GM19324 (cell line): ENCODE data around the gene BAHD1.
A peak's percentile ranks its signal among the peaks of the same experiment; 100 is the strongest.

ENCODE experiments used
- ATAC-seq: cut with Tn5 transposase; IDR thresholded peaks from one replicate; pipeline ENCODE4 v1.9.1; 2021; ENCODE audit warnings: mild to moderate bottlenecking, moderate library complexity; ENCODE audit not compliant: unreplicated experiment, low FRiP score

Gene BAHD1

GRCh38 chr15:40421246-40422157 lies 19.3 kb upstream of the BAHD1 start:
- peak; percentile 73 for ATAC-seq

GRCh38 chr15:40424483-40425115 lies 16.2 kb upstream of the BAHD1 start:
- ATAC-seq, result no peak

- no peak for ATAC-seq
Observed at GRCh38 chr15:40425681-40426080, 15.1 kb upstream of the BAHD1 start.

GRCh38 chr15:40427188-40427587 lies 13.6 kb upstream of the BAHD1 start:
- ATAC-seq, result no peak

- no peak for ATAC-seq
Observed at GRCh38 chr15:40428185-40428584, 12.6 kb upstream of the BAHD1 start.

- no peak for ATAC-seq
Observed at GRCh38 chr15:40429068-40429710, 11.6 kb upstream of the BAHD1 start.

GRCh38 chr15:40430271-40430805 lies 10.4 kb upstream of the BAHD1 start:
- ATAC-seq, result no peak

- ATAC-seq, result no peak
Observed at GRCh38 chr15:40435023-40435709, 5.6 kb upstream of the BAHD1 start.

GRCh38 chr15:40435710-40436089 lies 5.1 kb upstream of the BAHD1 start:
- ATAC-seq, result no peak

GRCh38 chr15:40436116-40436891 lies 4.4 kb upstream of the BAHD1 start:
- ATAC-seq, result no peak

- no peak for ATAC-seq
Observed at GRCh38 chr15:40436892-40437751, 3.6 kb upstream of the BAHD1 start.

- ATAC-seq, result no peak
Observed at GRCh38 chr15:40437752-40438687, 2.7 kb upstream of the BAHD1 start.

- ATAC-seq, result no peak
Observed at GRCh38 chr15:40438712-40439111, 2.0 kb upstream of the BAHD1 start.

GRCh38 chr15:40439461-40439959 lies 1.2 kb upstream of the BAHD1 start:
- ATAC-seq, result no peak

- ATAC-seq, result no peak
Observed at GRCh38 chr15:40439960-40440742, 602 bp upstream of the BAHD1 start.

- ATAC-seq, result peak; percentile 12
Observed at GRCh38 chr15:40441565-40442531, 1.1 kb downstream of the BAHD1 start.
